ENCODE measurements around the gene TMEM33.

The TMEM33 gene

DNA sequence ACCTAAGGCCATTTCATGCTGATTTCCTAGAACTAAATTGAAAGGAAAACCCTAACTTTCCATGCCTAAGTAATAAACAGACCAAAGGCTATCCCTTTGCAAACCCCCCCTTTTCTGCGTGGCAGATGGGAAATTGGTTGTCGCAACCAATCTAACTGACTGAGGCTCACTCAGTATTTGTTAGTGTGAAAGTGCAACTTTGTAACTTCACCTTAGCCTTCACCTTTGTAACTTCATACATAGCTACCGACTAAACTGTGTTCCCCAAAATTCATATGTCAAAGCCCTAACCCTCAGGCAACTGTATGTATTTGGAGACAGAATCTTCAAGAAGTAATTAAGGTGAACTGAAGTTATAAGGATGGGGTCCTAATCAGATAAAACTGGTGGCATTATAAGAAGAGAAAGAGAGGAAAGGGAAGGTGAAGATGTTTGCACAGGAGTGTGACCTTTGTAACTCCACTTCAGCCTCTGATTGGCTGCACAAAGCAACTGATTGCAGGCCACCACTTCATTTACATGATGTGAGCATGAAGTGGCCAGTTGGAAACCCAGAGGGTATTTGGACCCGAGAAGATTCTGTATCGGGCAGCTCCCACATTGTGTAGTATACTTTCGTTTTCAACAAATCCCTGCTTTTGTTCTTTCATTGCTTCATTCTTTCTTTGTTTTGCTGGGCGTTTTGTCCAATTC, 4.9 kb upstream of the TMEM33 start:
- TF ChIP-seq ZNF830 (tag by site-specific recombination; IDR thresholded peaks at IDR 0.05; ENCODE audit: low read depth) (no peak), FEZF1 (tag by site-specific recombination; IDR thresholded peaks at IDR 0.05) (no peak), ZNF121 (tag by site-specific recombination; IDR thresholded peaks at IDR 0.05) (no peak), ZNF214 (tag by site-specific recombination; IDR thresholded peaks at IDR 0.05; ENCODE audit: borderline replicate concordance) (no peak), ZNF350 (tag by site-specific recombination; IDR thresholded peaks at IDR 0.05) (no peak), ZNF544 (tag by site-specific recombination; IDR thresholded peaks at IDR 0.05) (no peak), ZBTB1 (tag by site-specific recombination; IDR thresholded peaks at IDR 0.05) (no peak), ZNF561 (tag by site-specific recombination; IDR thresholded peaks at IDR 0.05; ENCODE audit: borderline replicate concordance) (no peak), ZNF768 (tag by site-specific recombination; IDR thresholded peaks at IDR 0.05) (no peak)

DNA sequence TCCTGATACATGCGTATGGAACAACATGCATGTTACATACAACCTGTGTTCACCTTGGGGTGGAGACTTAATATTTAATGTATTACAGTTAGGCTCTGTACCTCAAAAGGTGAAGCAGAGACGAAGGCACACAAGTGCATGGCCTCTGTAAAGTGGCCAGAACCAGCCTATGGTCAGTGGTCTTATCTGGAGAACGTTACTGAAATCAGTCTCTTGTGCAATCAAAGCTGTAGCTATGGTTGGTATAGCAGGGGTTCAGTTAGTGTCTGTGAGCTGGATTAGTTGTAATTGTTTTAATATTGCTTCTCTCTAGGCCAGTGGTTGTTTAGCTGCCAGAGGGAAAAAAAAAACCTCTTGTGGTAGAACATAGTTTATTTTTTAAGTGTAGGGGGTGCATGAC, 2.2 kb upstream of the TMEM33 start:
- no peaks in the 10 kb centered on the region for H3K36me3 ChIP-seq (ENCODE audit: control insufficient read depth in 2 of 2, insufficient read depth in 1 of 2, low read length in 2 of 2)
- H3K9me3 ChIP-seq (ENCODE audit: control insufficient read depth, insufficient read depth, low read depth, low read length), result no peaks in the 10 kb centered on the region
- TF ChIP-seq SCRT1 (tag by site-specific recombination; IDR thresholded peaks at IDR 0.05; ENCODE audit: borderline replicate concordance) (no peak), ZBTB21 (tag by site-specific recombination; IDR thresholded peaks at IDR 0.05) (no peak), KLF7 (tag by site-specific recombination; IDR thresholded peaks at IDR 0.05; ENCODE audit: borderline replicate concordance) (no peak), KLF16 (tag by site-specific recombination; IDR thresholded peaks at IDR 0.05) (no peak), ZBTB17 (tag by site-specific recombination; IDR thresholded peaks at IDR 0.05) (no peak), ZNF514 (tag by site-specific recombination; IDR thresholded peaks at IDR 0.05) (no peak), ZNF132 (tag by site-specific recombination; IDR thresholded peaks at IDR 0.05; ENCODE audit: borderline replicate concordance) (no peak), ZXDB (tag by site-specific recombination; IDR thresholded peaks at IDR 0.05) (no peak), ZNF37A (tag by site-specific recombination; IDR thresholded peaks at IDR 0.05) (no peak), ZNF202 (tag by site-specific recombination; IDR thresholded peaks at IDR 0.05; ENCODE audit: borderline replicate concordance) (no peak), ZNF776 (tag by site-specific recombination; IDR thresholded peaks at IDR 0.05; ENCODE audit: borderline replicate concordance) (no peak), ZNF223 (tag by site-specific recombination; IDR thresholded peaks at IDR 0.05) (no peak), KLF8 (tag by site-specific recombination; IDR thresholded peaks at IDR 0.05) (no peak), ZNF473 (tag by site-specific recombination; IDR thresholded peaks at IDR 0.05) (no peak), GLI4 (tag by site-specific recombination; IDR thresholded peaks at IDR 0.05) (no peak), GFI1B (tag by site-specific recombination; IDR thresholded peaks at IDR 0.05) (no peak), ZNF585B (tag by site-specific recombination; IDR thresholded peaks at IDR 0.05) (no peak)
- TF ChIP-seq, protein P1, sequence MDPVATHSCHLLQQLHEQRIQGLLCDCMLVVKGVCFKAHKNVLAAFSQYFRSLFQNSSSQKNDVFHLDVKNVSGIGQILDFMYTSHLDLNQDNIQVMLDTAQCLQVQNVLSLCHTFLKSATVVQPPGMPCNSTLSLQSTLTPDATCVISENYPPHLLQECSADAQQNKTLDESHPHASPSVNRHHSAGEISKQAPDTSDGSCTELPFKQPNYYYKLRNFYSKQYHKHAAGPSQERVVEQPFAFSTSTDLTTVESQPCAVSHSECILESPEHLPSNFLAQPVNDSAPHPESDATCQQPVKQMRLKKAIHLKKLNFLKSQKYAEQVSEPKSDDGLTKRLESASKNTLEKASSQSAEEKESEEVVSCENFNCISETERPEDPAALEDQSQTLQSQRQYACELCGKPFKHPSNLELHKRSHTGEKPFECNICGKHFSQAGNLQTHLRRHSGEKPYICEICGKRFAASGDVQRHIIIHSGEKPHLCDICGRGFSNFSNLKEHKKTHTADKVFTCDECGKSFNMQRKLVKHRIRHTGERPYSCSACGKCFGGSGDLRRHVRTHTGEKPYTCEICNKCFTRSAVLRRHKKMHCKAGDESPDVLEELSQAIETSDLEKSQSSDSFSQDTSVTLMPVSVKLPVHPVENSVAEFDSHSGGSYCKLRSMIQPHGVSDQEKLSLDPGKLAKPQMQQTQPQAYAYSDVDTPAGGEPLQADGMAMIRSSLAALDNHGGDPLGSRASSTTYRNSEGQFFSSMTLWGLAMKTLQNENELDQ (tag by site-specific recombination; IDR thresholded peaks at IDR 0.05; ENCODE audit: low read depth), result no peak
- TF ChIP-seq, protein P2, sequence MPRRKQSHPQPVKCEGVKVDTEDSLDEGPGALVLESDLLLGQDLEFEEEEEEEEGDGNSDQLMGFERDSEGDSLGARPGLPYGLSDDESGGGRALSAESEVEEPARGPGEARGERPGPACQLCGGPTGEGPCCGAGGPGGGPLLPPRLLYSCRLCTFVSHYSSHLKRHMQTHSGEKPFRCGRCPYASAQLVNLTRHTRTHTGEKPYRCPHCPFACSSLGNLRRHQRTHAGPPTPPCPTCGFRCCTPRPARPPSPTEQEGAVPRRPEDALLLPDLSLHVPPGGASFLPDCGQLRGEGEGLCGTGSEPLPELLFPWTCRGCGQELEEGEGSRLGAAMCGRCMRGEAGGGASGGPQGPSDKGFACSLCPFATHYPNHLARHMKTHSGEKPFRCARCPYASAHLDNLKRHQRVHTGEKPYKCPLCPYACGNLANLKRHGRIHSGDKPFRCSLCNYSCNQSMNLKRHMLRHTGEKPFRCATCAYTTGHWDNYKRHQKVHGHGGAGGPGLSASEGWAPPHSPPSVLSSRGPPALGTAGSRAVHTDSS (tag by site-specific recombination; IDR thresholded peaks at IDR 0.05), result no peak
- no peak overlapping the region for H3K27ac ChIP-seq (ENCODE audit: extremely low read depth, low read depth, low read length)
- H3K4me1 ChIP-seq (ENCODE audit: control insufficient read depth, insufficient read depth, low read length), result no peaks in the 10 kb centered on the region
- ChIA-PET CTCF (no interaction called here), POLR2A (no interaction called here)
- no peak overlapping the region for H3K4me3 ChIP-seq (ENCODE audit: low read depth, low read length)

More for the DNA sequence above, 4.9 kb upstream of the TMEM33 start:
- Histone ChIP-seq H3K4me3 (ENCODE audit: low read depth, low read length) (no peak overlapping the region), H3K27ac (ENCODE audit: extremely low read depth, low read depth, low read length) (no peak overlapping the region), H3K9me3 (ENCODE audit: control insufficient read depth, insufficient read depth, low read depth, low read length) (no peaks in the 10 kb centered on the region), H3K36me3 (ENCODE audit: control insufficient read depth in 2 of 2, insufficient read depth in 1 of 2, low read length in 2 of 2) (no peaks in the 10 kb centered on the region), H3K4me1 (ENCODE audit: control insufficient read depth, insufficient read depth, low read length) (no peaks in the 10 kb centered on the region)
- ChIA-PET CTCF (no interaction called here), POLR2A (no interaction called here)
